Omental fat pad (tissue), 4 donors: ENCODE data around the gene SEMA4C. TPM values are rescaled to one million over a fixed set of nuclear protein-coding genes. Genes with fewer than 3 reads are reported as not detected.

Source experiments
- ATAC-seq: fragments of 150-250 bp; one replicate; pipeline ENCODE4 v1.9.1; 2016; ENCODE audit warnings: mild to moderate bottlenecking, moderate library complexity; ENCODE audit not compliant: low FRiP score
- DNase-seq: peaks from one replicate; pipeline ENCODE4 v3.0.0-alpha.2; 2019; ENCODE audit warnings: low spot score
- CTCF ChIP-seq, 3 donors: fragments of 450-650 bp; IDR thresholded peaks; one replicate each; pipeline ENCODE4 v1.5.1; 2016 to 2017; ENCODE audit warnings: antibody characterized with exemption in 3 of 3, mild to moderate bottlenecking in 3 of 3, moderate library complexity in 2 of 3
- total RNA-seq, 4 donors: library from RNA; depleted of rRNA; stranded (reverse); fragments of >200 nt; gene quantifications; one replicate each; pipeline ENCODE4 v1.1.0, GENCODE V29; 2016

The SEMA4C gene
- total RNA-seq, 4 donors from 2014 or later, result 19.7 to 40.4 (median 26.9) TPM

- TF ChIP-seq CTCF (IDR thresholded peaks at IDR 0.05), result no peak
- ATAC-seq (peak; percentile 87), DNase-seq (no peak)
These were observed 30.5 kb downstream of the SEMA4C start for GRCh38 chr2:96839293-96839874.

GRCh38 chr2:96838345-96839292, 31.3 kb downstream of the SEMA4C start:
- no peak for TF ChIP-seq CTCF (IDR thresholded peaks at IDR 0.05)
- ATAC-seq (peak; percentile 8), DNase-seq (no peak)

- ATAC-seq, result no peak
- DNase-seq, result no peak
- TF ChIP-seq CTCF (IDR thresholded peaks at IDR 0.05), result no peak
These were observed 32.3 kb downstream of the SEMA4C start for GRCh38 chr2:96837575-96837974.

GRCh38 chr2:96835830-96836229, 34.0 kb downstream of the SEMA4C start:
- no peak for DNase-seq
- no peak for TF ChIP-seq CTCF (IDR thresholded peaks at IDR 0.05)
- no peak for ATAC-seq

GRCh38 chr2:96832754-96833507, 36.9 kb downstream of the SEMA4C start:
- DNase-seq (no peak), ATAC-seq (peak; percentile 36)
- TF ChIP-seq CTCF (IDR thresholded peaks at IDR 0.05), result no peak

- DNase-seq (no peak), ATAC-seq (no peak)
- TF ChIP-seq CTCF (IDR thresholded peaks at IDR 0.05), result no peak
These were observed 37.5 kb downstream of the SEMA4C start for GRCh38 chr2:96832408-96832753.
